Superior temporal gyrus (tissue), 1 donor: ENCODE data around the gene RHOF.
A peak's percentile ranks its signal among the peaks of the same experiment; 100 is the strongest.
"Not testable (repeated sequence)": the region's sequence is repeated elsewhere in the genome, so short reads cannot be mapped to it uniquely, and the experiment has no call there.

Experiments used
- DNase-seq: peaks from one replicate; pipeline ENCODE4 v3.0.0-alpha.2; 2016; ENCODE audit errors: extremely low spot score

The RHOF gene

DNA sequence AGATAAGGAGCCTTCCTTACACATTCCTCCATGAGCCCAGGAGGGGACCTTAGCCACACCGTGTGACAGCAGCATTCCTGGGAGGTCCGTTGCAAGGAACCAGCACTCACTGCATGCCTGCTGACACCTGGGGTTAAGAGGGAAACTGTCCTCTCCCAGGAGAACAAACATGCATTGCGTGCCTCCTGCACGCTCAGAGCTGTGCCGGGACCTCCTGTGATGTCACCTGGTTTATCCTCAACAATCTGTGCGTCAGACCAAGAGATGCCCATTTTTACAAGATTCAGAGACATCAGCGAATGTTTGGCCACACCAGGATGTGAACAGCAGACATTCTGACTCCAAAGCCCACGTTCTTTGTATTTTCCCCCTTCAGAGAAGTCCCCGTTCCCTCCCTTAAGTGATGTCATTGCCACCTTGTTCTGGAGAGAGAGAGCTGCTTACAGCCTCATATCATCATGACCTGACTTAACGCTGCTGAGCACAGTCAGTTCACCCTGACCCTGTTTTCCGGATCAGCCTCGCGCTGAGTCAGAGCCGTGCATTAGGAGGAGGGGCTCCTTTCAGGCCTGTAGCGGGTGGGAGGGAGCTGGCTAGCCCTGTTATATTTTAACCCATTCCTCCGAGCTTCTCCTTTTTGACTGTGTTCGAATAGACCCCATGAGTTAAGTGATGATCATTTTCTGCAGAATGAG, 44.8 kb downstream of the RHOF start:
- no peak for DNase-seq

GRCh38 chr12:121748218-121748570, 45.3 kb downstream of the RHOF start:
- DNase-seq, result no peak

GRCh38 chr12:121745545-121745944, 47.9 kb downstream of the RHOF start:
- not testable (repeated sequence) for DNase-seq

DNA sequence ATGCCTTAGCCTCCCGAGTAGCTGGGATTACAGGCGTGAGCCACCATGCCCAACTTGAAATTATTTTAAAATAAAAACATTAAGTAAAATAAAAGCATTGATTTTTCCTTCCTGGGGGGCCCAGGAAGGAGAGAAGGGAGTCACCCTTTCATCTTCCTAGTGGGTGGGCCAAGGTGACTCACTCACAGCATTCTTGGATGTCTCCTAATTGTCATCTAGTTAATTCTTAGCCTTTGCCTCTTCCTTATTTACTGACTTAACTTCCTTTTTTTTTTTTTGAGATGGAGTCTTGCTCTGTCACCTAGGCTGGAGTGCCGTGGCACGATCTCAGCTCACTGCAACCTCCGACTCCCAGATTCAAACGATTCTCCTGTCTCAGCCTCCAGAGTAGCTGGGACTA, 51.7 kb downstream of the RHOF start:
- DNase-seq, result no peak

- peak; percentile 53 for DNase-seq
Measured at GRCh38 chr12:121740847-121741246, 52.6 kb downstream of the RHOF start.

- DNase-seq, result no peak
Measured at GRCh38 chr12:121738340-121738858, 55.1 kb downstream of the RHOF start.

- DNase-seq, result no peak
Measured at GRCh38 chr12:121733849-121734248, 59.6 kb downstream of the RHOF start.

- no peak for DNase-seq
Measured at GRCh38 chr12:121731473-121731872, 62.0 kb downstream of the RHOF start.

DNA sequence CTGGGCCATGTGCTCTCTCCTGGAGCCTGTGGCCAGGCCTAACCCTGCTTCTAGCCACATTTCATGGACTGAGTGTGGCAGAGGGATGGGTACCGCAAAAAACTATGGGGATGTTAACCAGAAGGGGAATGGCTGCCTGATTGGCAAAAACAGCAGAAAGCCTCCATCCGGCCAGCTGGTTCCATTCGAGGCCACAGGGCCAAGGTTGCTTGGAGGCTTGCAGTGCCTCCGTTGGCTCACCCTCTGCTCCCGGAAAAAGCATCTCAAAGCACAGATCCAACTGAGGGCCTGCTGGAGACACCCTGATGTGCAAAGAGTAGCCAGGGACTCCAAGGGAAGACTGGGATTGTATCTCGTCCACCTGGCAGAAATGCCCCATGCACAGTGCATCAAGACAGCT, 64.5 kb downstream of the RHOF start:
- no peak for DNase-seq
